ENCODE data around the gene EIF1B.

- no peak for TF ChIP-seq CTCF (IDR thresholded peaks at IDR 0.05 in 8 of 11, conservative IDR thresholded peaks at IDR 0.05 in 3 of 11)
- TF ChIP-seq POLR2A (IDR thresholded peaks at IDR 0.05), result no peak
Measured at GRCh38 chr3:40332684-40333083, 23.2 kb downstream of the EIF1B start.

Measured in spleen (tissue), 7 donors.